Suprapubic skin (tissue), 4 donors: Measurements from ENCODE around the gene MAFF. TPM values are rescaled to one million over a fixed set of nuclear protein-coding genes. Genes with fewer than 3 reads are reported as not detected.
A peak's percentile ranks its signal among the peaks of the same experiment; 100 is the strongest.

Experiments used
- DNase-seq, 2 donors: peaks; one replicate each; pipeline ENCODE4 v3.0.0-alpha.2; 2019; ENCODE audit warnings: low spot score in 2 of 2
- H3K27ac ChIP-seq: fragments of 200-600 bp; sonication (generic); one replicate; pipeline ENCODE4 v1.5.1; 2019
- H3K27me3 ChIP-seq: fragments of 200-600 bp; sonication (generic); one replicate; pipeline ENCODE4 v1.5.1; 2019
- H3K36me3 ChIP-seq: fragments of 200-600 bp; sonication (generic); one replicate; pipeline ENCODE4 v1.5.1; 2019
- H3K4me1 ChIP-seq: fragments of 200-600 bp; sonication (generic); one replicate; pipeline ENCODE4 v1.5.1; 2019
- H3K4me3 ChIP-seq: fragments of 200-600 bp; sonication (generic); one replicate; pipeline ENCODE4 v1.5.1; 2019; ENCODE audit warnings: mild to moderate bottlenecking
- H3K9me3 ChIP-seq: fragments of 200-600 bp; sonication (generic); one replicate; pipeline ENCODE4 v1.5.1; 2019
- EP300 ChIP-seq: sonication (generic); formaldehyde crosslinking; IDR thresholded peaks from one replicate; pipeline ENCODE4 v1.6.1; 2017; ENCODE audit warnings: antibody characterized with exemption
- POLR2A ChIP-seq, 2 donors: fragments of 450-650 bp; IDR thresholded peaks; one replicate each; pipeline ENCODE4 v1.6.1; 2017; ENCODE audit warnings: antibody characterized with exemption in 2 of 2, mild to moderate bottlenecking in 2 of 2, moderate library complexity in 2 of 2
- POLR2AphosphoS5 ChIP-seq, 3 donors: sonication (generic); formaldehyde crosslinking; IDR thresholded peaks; one replicate each; pipeline ENCODE4 v1.6.1; 2017; ENCODE audit warnings: antibody characterized with exemption in 3 of 3
- WGBS: methylation state at CpG from one replicate; pipeline ENCODE4 v1.1.5; 2018; 5-methylcytosine and 5-hydroxymethylcytosine counted together
- total RNA-seq, 4 donors: library from RNA; depleted of rRNA; stranded (reverse); fragments of >200 nt; gene quantifications; one replicate each; pipeline ENCODE4 v1.1.0, GENCODE V29; 2016
- TF ChIP-seq, protein P1 (sequence below), 2 donors: fragments of 200-600 bp in 1 of 2; fragments of 450-650 bp in 1 of 2; sonication (generic) in 1 of 2; IDR thresholded peaks; one replicate each; pipeline ENCODE4 v1.5.1; 2016 to 2019; ENCODE audit warnings: antibody characterized with exemption in 2 of 2, mild to moderate bottlenecking in 1 of 2, moderate library complexity in 1 of 2

MAFF gene
- total RNA-seq, 4 donors from 2014 or later: 27.3 to 70.1 (median 52.8) TPM

DNA sequence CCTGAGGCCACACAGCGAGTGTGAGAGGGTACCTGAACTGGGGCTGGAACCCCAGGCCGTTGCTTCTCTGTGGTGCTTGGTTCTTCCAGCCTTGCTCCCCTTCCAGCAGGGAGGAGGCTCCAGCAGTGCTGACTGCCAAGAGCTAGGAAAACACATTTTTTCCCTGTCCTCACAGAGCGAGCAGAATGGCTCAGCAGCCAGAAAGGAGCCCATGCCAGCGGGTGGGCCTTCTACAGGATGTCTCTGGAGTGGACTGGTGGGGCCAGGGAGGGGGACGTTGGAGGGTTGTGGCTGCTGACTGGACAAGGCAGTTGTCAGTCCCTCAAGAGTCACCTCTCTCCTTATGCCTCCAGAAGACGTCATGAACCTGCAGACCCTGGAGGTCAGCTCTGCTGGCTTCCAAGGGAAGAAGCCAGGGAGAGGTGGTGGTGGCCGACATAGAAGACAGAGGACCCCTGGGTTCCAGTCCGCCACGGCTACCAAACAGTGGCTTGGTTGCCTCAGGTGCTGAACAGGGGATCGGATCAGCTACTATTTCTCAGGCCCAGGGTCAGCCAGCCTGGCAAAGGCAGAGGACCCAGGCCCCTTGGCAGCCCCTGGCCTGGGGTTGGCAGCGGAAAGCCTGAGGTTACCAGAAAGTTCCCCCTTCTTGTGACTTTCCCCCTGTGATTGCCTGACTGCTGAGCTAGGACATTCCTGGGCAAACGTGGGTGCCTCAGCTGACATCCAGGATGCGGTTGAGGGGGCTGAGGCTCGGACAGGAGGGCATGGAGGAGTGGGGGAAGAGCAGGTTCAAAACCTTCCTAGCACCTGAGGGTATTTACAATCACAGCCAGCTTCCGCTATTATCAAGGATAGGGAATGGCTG lies 3.7 kb downstream of the MAFF start:
- WGBS: 59% methylated on average over 13 of the region's 15 CpGs
- Histone ChIP-seq H3K36me3 (no peaks in the 10 kb centered on the region), H3K27me3 (no peaks in the 10 kb centered on the region), H3K27ac (peak overlapping the region; percentile 100), H3K9me3 (no peaks in the 10 kb centered on the region), H3K4me3 (peak overlapping the region; percentile 10), H3K4me1 (peaks cover 37% of the 10 kb centered on the region)
- DNase-seq: peak in 1 of 2 donors; percentile 89
- TF ChIP-seq EP300: no peak
- TF ChIP-seq POLR2AphosphoS5 (IDR thresholded peaks at IDR 0.05): no peak
- TF ChIP-seq, protein P1, sequence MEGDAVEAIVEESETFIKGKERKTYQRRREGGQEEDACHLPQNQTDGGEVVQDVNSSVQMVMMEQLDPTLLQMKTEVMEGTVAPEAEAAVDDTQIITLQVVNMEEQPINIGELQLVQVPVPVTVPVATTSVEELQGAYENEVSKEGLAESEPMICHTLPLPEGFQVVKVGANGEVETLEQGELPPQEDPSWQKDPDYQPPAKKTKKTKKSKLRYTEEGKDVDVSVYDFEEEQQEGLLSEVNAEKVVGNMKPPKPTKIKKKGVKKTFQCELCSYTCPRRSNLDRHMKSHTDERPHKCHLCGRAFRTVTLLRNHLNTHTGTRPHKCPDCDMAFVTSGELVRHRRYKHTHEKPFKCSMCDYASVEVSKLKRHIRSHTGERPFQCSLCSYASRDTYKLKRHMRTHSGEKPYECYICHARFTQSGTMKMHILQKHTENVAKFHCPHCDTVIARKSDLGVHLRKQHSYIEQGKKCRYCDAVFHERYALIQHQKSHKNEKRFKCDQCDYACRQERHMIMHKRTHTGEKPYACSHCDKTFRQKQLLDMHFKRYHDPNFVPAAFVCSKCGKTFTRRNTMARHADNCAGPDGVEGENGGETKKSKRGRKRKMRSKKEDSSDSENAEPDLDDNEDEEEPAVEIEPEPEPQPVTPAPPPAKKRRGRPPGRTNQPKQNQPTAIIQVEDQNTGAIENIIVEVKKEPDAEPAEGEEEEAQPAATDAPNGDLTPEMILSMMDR (IDR thresholded peaks at IDR 0.05): no peak
- TF ChIP-seq POLR2A (IDR thresholded peaks at IDR 0.05): no peak

DNA sequence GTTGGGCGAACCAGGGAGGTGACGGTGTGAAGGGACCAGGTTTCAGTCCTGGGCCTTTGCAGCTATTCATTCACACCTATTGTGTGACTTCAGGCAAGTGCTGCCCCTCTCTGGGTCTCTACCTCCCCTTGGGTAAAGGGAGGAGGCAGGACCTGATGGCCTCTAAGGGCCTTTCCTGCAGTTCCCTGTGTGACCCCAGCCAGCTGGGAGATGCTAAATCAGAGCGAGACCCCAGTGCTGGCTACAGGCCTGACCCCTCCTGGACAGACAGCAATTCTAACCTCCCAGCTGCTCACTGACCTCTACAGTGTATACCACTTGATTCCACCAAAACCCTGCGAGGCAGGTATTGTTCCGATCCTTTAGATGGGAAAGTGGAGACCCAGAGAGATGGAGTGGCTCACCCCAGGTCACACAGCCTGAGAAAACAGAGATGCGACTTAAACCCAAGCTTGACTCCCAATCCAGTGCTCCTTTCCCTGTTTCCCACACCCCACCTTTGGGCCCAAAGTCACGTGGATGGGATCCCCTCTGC lies 6.2 kb downstream of the MAFF start:
- 91% methylated on average over 4 of the region's 7 CpGs for WGBS
- TF ChIP-seq, protein P1 (IDR thresholded peaks at IDR 0.05): no peak
- no peak for TF ChIP-seq EP300
- no peak for TF ChIP-seq POLR2A (IDR thresholded peaks at IDR 0.05)
- Histone ChIP-seq H3K27me3 (no peaks in the 10 kb centered on the region), H3K9me3 (no peaks in the 10 kb centered on the region), H3K4me3 (no peak overlapping the region), H3K27ac (no peak overlapping the region), H3K4me1 (peaks cover 31% of the 10 kb centered on the region), H3K36me3 (no peaks in the 10 kb centered on the region)
- peak in 1 of 2 donors; percentile 49 for DNase-seq

DNA sequence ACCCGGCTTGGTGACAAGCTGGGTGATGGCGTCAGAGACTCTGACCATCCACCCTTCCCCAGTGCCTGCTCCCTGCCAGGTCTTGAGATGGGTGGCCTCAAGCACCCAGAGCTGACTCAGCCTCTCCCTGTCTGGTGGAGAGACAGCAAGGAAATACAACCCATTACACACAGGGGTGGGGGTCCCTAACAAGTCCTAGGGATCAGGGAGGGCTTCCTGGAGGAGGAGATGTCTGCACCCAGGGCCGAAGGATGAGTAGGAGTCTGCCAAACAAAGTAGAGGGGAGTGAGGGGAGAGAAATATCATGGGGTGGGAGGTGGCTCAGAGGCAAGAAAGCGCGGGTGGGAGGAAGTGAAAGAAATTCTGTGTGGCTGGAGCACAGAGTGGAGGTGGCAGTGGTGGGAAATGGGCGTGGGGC lies 6.8 kb downstream of the MAFF start:
- Histone ChIP-seq H3K27me3 (no peaks in the 10 kb centered on the region), H3K27ac (no peak overlapping the region), H3K9me3 (no peaks in the 10 kb centered on the region), H3K4me3 (no peak overlapping the region), H3K36me3 (no peaks in the 10 kb centered on the region), H3K4me1 (peaks cover 28% of the 10 kb centered on the region)
- peak in 1 of 2 donors; percentile 60 for DNase-seq
- 81% methylated on average over 4 of the region's 6 CpGs for WGBS
- TF ChIP-seq EP300 (no peak), POLR2A (IDR thresholded peaks at IDR 0.05) (no peak), POLR2AphosphoS5 (IDR thresholded peaks at IDR 0.05) (no peak)
- TF ChIP-seq, protein P1 (IDR thresholded peaks at IDR 0.05): no peak

DNA sequence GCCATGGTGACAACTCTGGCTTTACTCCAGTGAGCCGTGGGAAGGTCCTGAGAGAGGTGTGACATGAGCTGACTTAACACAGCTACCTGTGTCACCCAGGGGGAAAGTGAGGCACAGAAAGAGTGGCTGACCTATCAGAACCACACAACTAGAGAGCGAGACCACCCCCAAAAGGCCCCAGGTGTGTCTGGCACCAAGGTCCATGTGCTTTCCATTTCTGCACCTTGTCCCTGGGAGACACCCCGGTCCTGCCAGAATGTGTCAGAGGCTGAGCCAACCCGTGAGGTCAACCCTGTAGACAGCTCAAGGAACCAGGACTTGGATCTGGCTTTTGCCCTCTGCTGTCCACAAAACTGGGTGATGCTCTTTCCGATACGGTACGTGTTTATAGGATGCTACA lies 9.8 kb downstream of the MAFF start:
- Histone ChIP-seq H3K4me3 (no peak overlapping the region), H3K4me1 (peaks cover 16% of the 10 kb centered on the region), H3K27me3 (no peaks in the 10 kb centered on the region), H3K27ac (no peak overlapping the region), H3K9me3 (no peaks in the 10 kb centered on the region), H3K36me3 (no peaks in the 10 kb centered on the region)
- no peak for DNase-seq
- TF ChIP-seq, protein P1 (IDR thresholded peaks at IDR 0.05): no peak
- TF ChIP-seq POLR2AphosphoS5 (IDR thresholded peaks at IDR 0.05) (no peak), EP300 (no peak), POLR2A (IDR thresholded peaks at IDR 0.05) (no peak)
- WGBS: 89% methylated on average over 7 of the region's 7 CpGs

DNA sequence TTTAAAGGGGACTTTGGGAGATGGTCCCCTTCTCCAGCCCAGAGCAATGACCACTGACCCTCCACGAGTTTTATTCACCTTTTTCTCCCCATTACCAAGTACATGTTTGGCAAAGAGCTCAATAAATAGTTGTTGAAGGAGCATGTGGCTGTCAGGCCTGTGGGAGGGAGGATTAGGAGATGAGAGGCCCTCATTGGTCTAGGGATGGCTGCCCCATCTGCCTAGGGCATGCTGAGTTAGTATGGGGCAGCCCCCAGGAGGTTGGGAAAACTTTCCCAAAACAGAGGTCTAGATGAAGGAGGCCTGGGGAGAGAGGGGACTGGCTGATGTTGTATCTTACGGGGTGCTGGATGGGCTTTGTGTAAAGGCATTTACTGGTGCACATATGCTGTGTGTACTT lies 10.6 kb downstream of the MAFF start:
- no peak for DNase-seq
- no peak overlapping the region for H3K4me3 ChIP-seq
- no peak overlapping the region for H3K27ac ChIP-seq
- WGBS: 68% methylated on average over 2 of the region's 2 CpGs
- H3K9me3 ChIP-seq: no peaks in the 10 kb centered on the region
- peaks cover 16% of the 10 kb centered on the region for H3K4me1 ChIP-seq
- TF ChIP-seq POLR2AphosphoS5 (IDR thresholded peaks at IDR 0.05) (no peak), EP300 (no peak), POLR2A (IDR thresholded peaks at IDR 0.05) (no peak)
- TF ChIP-seq, protein P1 (IDR thresholded peaks at IDR 0.05): no peak
- H3K27me3 ChIP-seq: no peaks in the 10 kb centered on the region
- peaks cover 3% of the 10 kb centered on the region for H3K36me3 ChIP-seq
